IPS-20b (cell line): Measurements from ENCODE around the gene ZSCAN4.

ENCODE experiments used
- H3K27ac ChIP-seq: one replicate; pipeline ENCODE4 v1.5.1; 2013; ENCODE audit warnings: low read length
- H3K27me3 ChIP-seq: 2 replicates; pipeline ENCODE4 v1.6.1; 2013; ENCODE audit warnings: mild to moderate bottlenecking, low read length, inconsistent platforms; ENCODE audit not compliant: insufficient read depth
- H3K36me3 ChIP-seq: 2 replicates; pipeline ENCODE4 v1.6.1; 2013; ENCODE audit warnings: low read depth, mild to moderate bottlenecking, inconsistent platforms, low read length, moderate library complexity; ENCODE audit not compliant: insufficient read depth
- H3K4me1 ChIP-seq: 2 replicates; pipeline ENCODE4 v1.6.1; 2013; ENCODE audit warnings: mild to moderate bottlenecking, control low read depth, inconsistent platforms, low read length, moderate library complexity; ENCODE audit not compliant: insufficient read depth
- H3K4me3 ChIP-seq: 2 replicates; pipeline ENCODE4 v1.5.1; 2013; ENCODE audit warnings: mild to moderate bottlenecking, low read length, inconsistent platforms
- H3K9ac ChIP-seq: 2 replicates; pipeline ENCODE4 v1.6.1; 2013; ENCODE audit warnings: low read depth, mild to moderate bottlenecking, inconsistent platforms, low read length, moderate library complexity
- H3K9me3 ChIP-seq: 2 replicates; pipeline ENCODE4 v1.6.1; 2013; ENCODE audit warnings: mild to moderate bottlenecking, low read depth, low read length, inconsistent platforms; ENCODE audit not compliant: insufficient read depth

The ZSCAN4 gene

GRCh38 chr19:57720878-57721277, 52.1 kb downstream of the ZSCAN4 start:
- H3K4me1 ChIP-seq, result 0 out of 2 replicates have a peak, but pooled peaks cover 10% of the 10 kb centered on the region

More at GRCh38 chr19:57720878-57721277, 52.1 kb downstream of the ZSCAN4 start:
- H3K27me3 ChIP-seq, result no peaks in the 10 kb centered on the region
- peaks cover 25% of the 10 kb centered on the region for H3K9me3 ChIP-seq
- no peak overlapping the region for H3K4me3 ChIP-seq
- no peak overlapping the region for H3K27ac ChIP-seq
- H3K9ac ChIP-seq, result no peak overlapping the region
- peaks cover 35% of the 10 kb centered on the region for H3K36me3 ChIP-seq
